HCT116 (cell line): Measurements from ENCODE around the gene NCOA1. TPM values are rescaled to one million over a fixed set of nuclear protein-coding genes. Genes with fewer than 3 reads are reported as not detected.

Source experiments
- ATAC-seq: fragments of 200-7000 bp; cut with Tn5 transposase; 2 replicates; pipeline ENCODE4 v1.9.1; 2020; ENCODE audit warnings: mild to moderate bottlenecking, moderate library complexity
- BruUV-seq: library from RNA; stranded (reverse); fragments of 400-500 nt; replicated peaks from 2 replicates; lab custom pipeline; 2021; lab: Mats Ljungman, UMichigan
- CTCF ChIA-PET: fragments of 300-600 bp; sonication (Branson Sonifier 250); formaldehyde crosslinking; loops from one replicate; lab custom pipeline; 2021; ENCODE audit warnings: antibody characterized with exemption; lab: Charles Lee
- POLR2A ChIA-PET: fragments of 300-600, 350-600 bp; sonication (Branson Sonifier 250); formaldehyde crosslinking; loops from one replicate; lab custom pipeline; 2021; ENCODE audit warnings: antibody characterized with exemption; lab: Charles Lee
- RAD21 ChIA-PET, 2 experiments: fragments of 300-600 bp; sonication (Branson Sonifier 250); formaldehyde crosslinking; loops; one replicate each; lab custom pipeline; 2023; ENCODE audit warnings: low total read pairs in 2 of 2; ENCODE audit not compliant: uncharacterized antibody in 2 of 2, unreplicated experiment in 2 of 2, low non-redundant PET in 1 of 2; lab: Charles Lee
- DNase-seq: peaks from one replicate; pipeline ENCODE4 v3.0.0-alpha.2; 2010; ENCODE audit warnings: low read depth, low spot score
- H2AFZ ChIP-seq: fragments of 200-600 bp; shearing (Covaris generic), sonication (generic); 2 replicates; pipeline ENCODE4 v1.6.1; 2017; ENCODE audit warnings: low read depth, mixed run types, mixed read lengths, antibody characterized with exemption, low read length; ENCODE audit not compliant: poor library complexity, severe bottlenecking
- H3K27ac ChIP-seq: 2 replicates; pipeline ENCODE4 v1.5.1; 2012; ENCODE audit warnings: low read depth, low read length
- H3K27me3 ChIP-seq: fragments of 200-600 bp; sonication (generic); 2 replicates; pipeline ENCODE4 v1.6.1; 2016; ENCODE audit warnings: mixed run types, low read length, mixed read lengths; ENCODE audit not compliant: insufficient read depth
- H3K36me3 ChIP-seq, 2 experiments: fragments of 200-500 bp in 1 of 2; fragments of 200-600 bp in 1 of 2; sonication (Bioruptor generic) in 1 of 2; sonication (generic) in 1 of 2; 2 replicates each; pipeline versions ENCODE4 v1.5.1 to v1.6.1; 2014 to 2016; ENCODE audit warnings: low read length in 2 of 2, inconsistent platforms in 1 of 2, mixed read lengths in 1 of 2, mixed run types in 1 of 2; ENCODE audit not compliant: insufficient read depth in 2 of 2, control insufficient read depth in 1 of 2
- H3K4me1 ChIP-seq, 2 experiments: fragments of 200-600 bp in 1 of 2; sonication (generic) in 1 of 2; 2 replicates each; pipeline versions ENCODE4 v1.5.1 to v1.6.1; 2012 to 2017; ENCODE audit warnings: low read length in 2 of 2, inconsistent platforms in 1 of 2, mild to moderate bottlenecking in 1 of 2, mixed read lengths in 1 of 2, mixed run types in 1 of 2, moderate library complexity in 1 of 2; ENCODE audit not compliant: insufficient read depth in 2 of 2, control insufficient read depth in 1 of 2
- H3K4me2 ChIP-seq: fragments of 200-600 bp; sonication (generic); 2 replicates; pipeline ENCODE4 v1.6.1; 2017; ENCODE audit warnings: mixed run types, low read length, mixed read lengths
- H3K4me3 ChIP-seq, 2 experiments: fragments of 200-600 bp in 1 of 2; sonication (generic) in 1 of 2; replicated peaks in 1 of 2; 2 replicates each; pipeline ENCODE4 v1.5.1; 2011 to 2016; ENCODE audit warnings: low read length in 2 of 2, control low read depth in 1 of 2, low read depth in 1 of 2, mild to moderate bottlenecking in 1 of 2, mixed read lengths in 1 of 2, mixed run types in 1 of 2
- H3K79me2 ChIP-seq: fragments of 200-600 bp; sonication (generic); 2 replicates; pipeline ENCODE4 v1.6.1; 2017; ENCODE audit warnings: mild to moderate bottlenecking, mixed run types, low read length, moderate library complexity, mixed read lengths; ENCODE audit not compliant: insufficient read depth
- H3K9ac ChIP-seq: fragments of 200-600 bp; sonication (generic); 2 replicates; pipeline ENCODE4 v1.6.1; 2016; ENCODE audit warnings: low read length, mixed read lengths
- H3K9me2 ChIP-seq: fragments of 200-600 bp; sonication (generic), shearing (Covaris generic); 2 replicates; pipeline ENCODE4 v1.6.1; 2017; ENCODE audit warnings: mixed run types, mild to moderate bottlenecking, moderate library complexity; ENCODE audit not compliant: insufficient read depth
- H3K9me3 ChIP-seq, 2 experiments: fragments of 200-500 bp in 1 of 2; fragments of 200-600 bp in 1 of 2; sonication (Bioruptor generic) in 1 of 2; sonication (generic) in 1 of 2; 2 replicates each; pipeline ENCODE4 v1.6.1; 2014 to 2017; ENCODE audit warnings: low read length in 2 of 2, mixed read lengths in 2 of 2, inconsistent platforms in 1 of 2, low read depth in 1 of 2, mild to moderate bottlenecking in 1 of 2, mixed run types in 1 of 2, moderate library complexity in 1 of 2; ENCODE audit not compliant: control insufficient read depth in 1 of 2, insufficient read depth in 1 of 2
- H4K20me1 ChIP-seq: fragments of 200-600 bp; sonication (generic), shearing (Covaris generic); 2 replicates; pipeline ENCODE4 v1.6.1; 2017; ENCODE audit warnings: mixed run types, mild to moderate bottlenecking, moderate library complexity; ENCODE audit not compliant: insufficient read depth
- ATF3 ChIP-seq: IDR thresholded peaks from 2 replicates; pipeline ENCODE4 v1.6.1; 2012
- CBX3 ChIP-seq: IDR thresholded peaks from 2 replicates; pipeline ENCODE4 v1.6.1; 2012; ENCODE audit warnings: low read depth
- CEBPB ChIP-seq: IDR thresholded peaks from 2 replicates; pipeline ENCODE4 v1.6.1; 2012; ENCODE audit warnings: low read depth
- CTCF ChIP-seq, 3 experiments: fragments of 200-600 bp in 1 of 3; sonication (generic) in 1 of 3; IDR thresholded peaks in 2 of 3; conservative IDR thresholded peaks in 1 of 3; 2 replicates each; pipeline ENCODE4 v1.5.1; 2012 to 2017; ENCODE audit warnings: low read depth in 2 of 3, low read length in 2 of 3, antibody characterized with exemption in 1 of 3, borderline replicate concordance in 1 of 3, control low read depth in 1 of 3, mild to moderate bottlenecking in 1 of 3, mixed read lengths in 1 of 3, mixed run types in 1 of 3, moderate library complexity in 1 of 3; ENCODE audit not compliant: insufficient read depth in 1 of 3
- EGR1 ChIP-seq: IDR thresholded peaks from 2 replicates; pipeline ENCODE4 v1.6.1; 2012; ENCODE audit warnings: low read depth
- ELF1 ChIP-seq: IDR thresholded peaks from 2 replicates; pipeline ENCODE4 v1.6.1; 2012; ENCODE audit warnings: low read depth, borderline replicate concordance
- EZH2 ChIP-seq: fragments of 200-600 bp; sonication (generic); IDR thresholded peaks from 2 replicates; pipeline ENCODE4 v1.6.1; 2017; ENCODE audit warnings: antibody characterized with exemption, mixed run types
- EZH2phosphoT487 ChIP-seq: fragments of 200-600 bp; IDR thresholded peaks from 2 replicates; pipeline ENCODE4 v1.6.1; 2018; ENCODE audit warnings: antibody characterized with exemption, borderline replicate concordance
- FOSL1 ChIP-seq: IDR thresholded peaks from 2 replicates; pipeline ENCODE4 v1.6.1; 2012; ENCODE audit warnings: low read depth
- POLR2A ChIP-seq: IDR thresholded peaks from 2 replicates; pipeline ENCODE4 v1.7.0; 2011; ENCODE audit warnings: borderline replicate concordance; ENCODE audit not compliant: insufficient read depth, insufficient read length; ENCODE audit errors: extremely low read depth
- POLR2AphosphoS5 ChIP-seq: IDR thresholded peaks from 2 replicates; pipeline ENCODE4 v1.6.1; 2011; ENCODE audit warnings: mild to moderate bottlenecking, low read depth, low read length, moderate library complexity
- RAD21 ChIP-seq: IDR thresholded peaks from 2 replicates; pipeline ENCODE4 v1.6.1; 2012; ENCODE audit warnings: low read depth, mild to moderate bottlenecking
- SIN3A ChIP-seq: IDR thresholded peaks from 2 replicates; pipeline ENCODE4 v1.6.1; 2012; ENCODE audit warnings: low read depth
- TCF7L2 ChIP-seq: IDR thresholded peaks from 2 replicates; pipeline ENCODE4 v1.7.0; 2011; ENCODE audit warnings: borderline replicate concordance, inconsistent platforms; ENCODE audit not compliant: insufficient read depth, insufficient read length; ENCODE audit errors: extremely low read depth
- YY1 ChIP-seq: IDR thresholded peaks from 2 replicates; pipeline ENCODE4 v1.6.1; 2011; ENCODE audit warnings: low read length, low read depth, moderate library complexity, mild to moderate bottlenecking; ENCODE audit not compliant: insufficient replicate concordance; ENCODE audit errors: extremely low read depth
- ZBTB33 ChIP-seq: IDR thresholded peaks from 2 replicates; pipeline ENCODE4 v1.6.1; 2011; ENCODE audit warnings: mild to moderate bottlenecking, low read length, moderate library complexity; ENCODE audit not compliant: insufficient replicate concordance; ENCODE audit errors: extremely low read depth
- ZFX ChIP-seq: fragments of 450-650 bp; IDR thresholded peaks from 2 replicates; pipeline ENCODE4 v1.6.1; 2017
- ZNF274 ChIP-seq: fragments of 200-500 bp; sonication (Bioruptor generic); IDR thresholded peaks from 2 replicates; pipeline ENCODE4 v1.6.1; 2014; ENCODE audit warnings: mild to moderate bottlenecking, low read depth, low read length, inconsistent platforms
- intact Hi-C: fragments of 100-400 bp; cut with micrococcal nuclease; formaldehyde crosslinking; loops from 2 replicates; pipeline ENCODE4 v1.10.0; 2022
- total RNA-seq: library from RNA; stranded (reverse); gene quantifications from one replicate; pipeline ENCODE4 v1.2.1, GENCODE V29; 2021; ENCODE audit not compliant: unreplicated experiment
- TF ChIP-seq, protein P1 (sequence below): IDR thresholded peaks from 2 replicates; pipeline ENCODE4 v1.6.1; 2012; ENCODE audit warnings: low read depth
- TF ChIP-seq, protein P2 (sequence below): IDR thresholded peaks from 2 replicates; pipeline ENCODE4 v1.6.1; 2012

The NCOA1 gene
- total RNA-seq, 1 experiment from 2014 or later, result 10.4 TPM

GRCh38 chr2:24472416-24472815 lies 18.6 kb upstream of the NCOA1 start:
- ChIA-PET POLR2A (no interaction called here), CTCF (no interaction called here)

More at GRCh38 chr2:24472416-24472815, 18.6 kb upstream of the NCOA1 start:
- Histone ChIP-seq H3K9ac (no peak overlapping the region), H3K4me2 (no peak overlapping the region), H3K9me3 (no peaks in the 10 kb centered on the region), H3K27ac (no peak overlapping the region), H3K36me3 (no peaks in the 10 kb centered on the region), H3K27me3 (no peaks in the 10 kb centered on the region), H3K9me2 (no peaks in the 10 kb centered on the region), H3K4me1 (0 out of 4 replicates have a peak, but pooled peaks cover 0 to 2% of the 10 kb centered on the region in 2 experiments), H2AFZ (no peak overlapping the region), H3K79me2 (no peaks in the 10 kb centered on the region), H4K20me1 (no peaks in the 10 kb centered on the region), H3K4me3 (no peak overlapping the region)
- BruUV-seq, result no TSS peak
- ATAC-seq (no peak), DNase-seq (no peak)
- TF ChIP-seq TCF7L2 (no peak), ELF1 (no peak), CBX3 (no peak), RAD21 (no peak), POLR2AphosphoS5 (no peak), CEBPB (no peak), POLR2A (no peak), ZNF274 (no peak), EGR1 (no peak), CTCF (IDR thresholded peaks at IDR 0.05 in 2 of 3, conservative IDR thresholded peaks at IDR 0.05 in 1 of 3; ENCODE audit: borderline replicate concordance in 1 of 3, insufficient read depth in 1 of 3, low read depth in 2 of 3, low read length in 2 of 3) (no peak), YY1 (no peak), SIN3A (no peak), EZH2phosphoT487 (no peak), ZFX (no peak), FOSL1 (no peak), ATF3 (no peak), EZH2 (no peak), ZBTB33 (no peak)
- TF ChIP-seq, protein P1, sequence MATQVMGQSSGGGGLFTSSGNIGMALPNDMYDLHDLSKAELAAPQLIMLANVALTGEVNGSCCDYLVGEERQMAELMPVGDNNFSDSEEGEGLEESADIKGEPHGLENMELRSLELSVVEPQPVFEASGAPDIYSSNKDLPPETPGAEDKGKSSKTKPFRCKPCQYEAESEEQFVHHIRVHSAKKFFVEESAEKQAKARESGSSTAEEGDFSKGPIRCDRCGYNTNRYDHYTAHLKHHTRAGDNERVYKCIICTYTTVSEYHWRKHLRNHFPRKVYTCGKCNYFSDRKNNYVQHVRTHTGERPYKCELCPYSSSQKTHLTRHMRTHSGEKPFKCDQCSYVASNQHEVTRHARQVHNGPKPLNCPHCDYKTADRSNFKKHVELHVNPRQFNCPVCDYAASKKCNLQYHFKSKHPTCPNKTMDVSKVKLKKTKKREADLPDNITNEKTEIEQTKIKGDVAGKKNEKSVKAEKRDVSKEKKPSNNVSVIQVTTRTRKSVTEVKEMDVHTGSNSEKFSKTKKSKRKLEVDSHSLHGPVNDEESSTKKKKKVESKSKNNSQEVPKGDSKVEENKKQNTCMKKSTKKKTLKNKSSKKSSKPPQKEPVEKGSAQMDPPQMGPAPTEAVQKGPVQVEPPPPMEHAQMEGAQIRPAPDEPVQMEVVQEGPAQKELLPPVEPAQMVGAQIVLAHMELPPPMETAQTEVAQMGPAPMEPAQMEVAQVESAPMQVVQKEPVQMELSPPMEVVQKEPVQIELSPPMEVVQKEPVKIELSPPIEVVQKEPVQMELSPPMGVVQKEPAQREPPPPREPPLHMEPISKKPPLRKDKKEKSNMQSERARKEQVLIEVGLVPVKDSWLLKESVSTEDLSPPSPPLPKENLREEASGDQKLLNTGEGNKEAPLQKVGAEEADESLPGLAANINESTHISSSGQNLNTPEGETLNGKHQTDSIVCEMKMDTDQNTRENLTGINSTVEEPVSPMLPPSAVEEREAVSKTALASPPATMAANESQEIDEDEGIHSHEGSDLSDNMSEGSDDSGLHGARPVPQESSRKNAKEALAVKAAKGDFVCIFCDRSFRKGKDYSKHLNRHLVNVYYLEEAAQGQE, result no peak
- TF ChIP-seq, protein P2, sequence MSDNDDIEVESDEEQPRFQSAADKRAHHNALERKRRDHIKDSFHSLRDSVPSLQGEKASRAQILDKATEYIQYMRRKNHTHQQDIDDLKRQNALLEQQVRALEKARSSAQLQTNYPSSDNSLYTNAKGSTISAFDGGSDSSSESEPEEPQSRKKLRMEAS, result no peak
- intact Hi-C loops, result no loop called here
- RAD21 ChIA-PET, result no interaction called here
